CD4-positive, alpha-beta T cell treated with Interleukin-1 beta for 1 hour (primary cell): ENCODE data around the gene HMGN4.
"Not testable (repeated sequence)": the region's sequence is repeated elsewhere in the genome, so short reads cannot be mapped to it uniquely, and the experiment has no call there.

ENCODE experiments used
- DNase-seq, 2 donors: peaks; one replicate each; pipeline ENCODE4 v3.0.0-alpha.2; 2020 to 2022

HMGN4 gene

DNA sequence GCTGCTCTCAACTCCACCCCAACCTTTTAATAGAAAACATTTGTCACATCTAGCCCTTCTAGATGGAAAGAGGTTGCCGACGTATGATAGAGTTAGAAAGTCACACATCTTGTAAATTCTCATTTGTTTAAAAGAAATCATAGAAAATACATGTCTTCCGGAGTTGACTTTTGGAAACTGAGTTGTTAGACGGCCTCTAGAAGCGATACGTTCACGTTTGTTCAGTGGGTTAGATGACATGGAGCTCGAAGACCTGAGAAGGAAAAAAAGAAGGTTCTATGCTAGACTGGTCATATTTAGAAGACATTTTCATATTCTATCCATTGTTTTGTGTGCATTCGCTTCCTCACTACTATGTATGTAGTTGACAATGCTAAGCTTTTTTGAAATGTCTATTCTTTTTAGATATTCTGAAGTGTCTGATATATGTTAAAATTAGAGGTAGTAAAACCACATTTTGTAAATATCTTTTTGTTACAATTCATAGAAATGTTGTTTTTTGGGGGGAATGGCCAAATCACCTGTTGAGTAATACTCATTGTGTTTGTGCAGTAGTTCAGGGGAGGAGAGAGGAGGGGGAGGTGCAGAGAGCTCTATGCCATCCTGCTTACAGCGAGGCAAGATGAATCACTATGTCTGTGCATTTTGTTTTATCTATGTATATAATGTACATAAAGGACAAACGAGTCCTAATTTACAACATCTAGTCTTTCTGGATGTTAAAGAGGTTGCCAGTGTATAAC, 15.5 kb upstream of the HMGN4 start:
- DNase-seq = peak in 1 of 2 donors; percentile 17

GRCh38 chr6:26524314-26524713, 13.9 kb upstream of the HMGN4 start:
- not testable (repeated sequence) for DNase-seq

DNA sequence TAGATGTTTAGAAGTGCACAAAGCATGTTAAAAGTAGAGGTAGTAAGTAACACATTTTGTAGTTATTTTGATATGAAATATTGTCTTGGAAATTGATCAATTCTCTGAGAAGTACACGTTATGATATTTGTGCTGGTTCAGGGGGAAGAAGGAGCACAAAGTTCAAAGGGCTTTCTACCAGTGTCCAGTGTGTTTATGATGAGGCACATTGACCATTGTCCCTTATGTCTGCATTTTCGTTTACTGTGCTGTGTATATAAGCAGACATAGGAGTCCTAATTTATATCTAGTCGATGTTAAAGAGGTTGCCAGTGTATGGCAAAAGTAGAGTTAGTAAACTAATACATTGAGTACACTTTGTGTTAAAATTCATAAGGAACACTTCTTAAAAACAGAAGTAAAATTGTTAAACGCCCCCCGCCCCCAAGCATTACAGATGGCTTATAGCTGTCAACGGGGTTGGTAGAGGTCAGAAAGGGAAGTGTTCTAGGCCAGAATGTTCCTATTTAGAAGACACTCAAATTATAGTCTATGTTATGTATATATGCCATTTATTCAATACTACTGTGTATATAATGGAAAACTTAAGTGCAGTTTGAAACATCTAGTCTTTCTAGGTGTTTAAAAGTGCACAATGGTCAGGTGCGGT, 13.3 kb upstream of the HMGN4 start:
- DNase-seq = no peak

DNA sequence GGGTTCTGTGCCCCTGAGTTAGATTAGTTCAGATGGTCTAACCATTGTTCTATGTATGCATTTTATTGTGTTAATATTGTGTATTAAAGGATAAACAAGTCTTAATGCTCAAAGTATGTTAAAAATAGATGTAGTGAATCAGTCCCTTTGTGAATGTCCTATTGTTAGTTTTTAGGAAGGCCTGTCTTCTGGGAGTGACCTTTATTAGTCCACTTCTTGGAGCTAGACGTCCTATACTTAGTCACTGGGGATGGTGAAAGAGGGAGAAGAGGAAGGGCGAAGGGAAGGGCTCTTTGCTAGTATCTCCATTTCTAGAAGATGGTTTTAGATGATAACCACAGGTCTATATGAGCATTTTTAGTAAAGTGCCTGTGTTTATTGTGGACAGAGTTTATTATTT, 12.3 kb upstream of the HMGN4 start:
- no peak for DNase-seq

DNA sequence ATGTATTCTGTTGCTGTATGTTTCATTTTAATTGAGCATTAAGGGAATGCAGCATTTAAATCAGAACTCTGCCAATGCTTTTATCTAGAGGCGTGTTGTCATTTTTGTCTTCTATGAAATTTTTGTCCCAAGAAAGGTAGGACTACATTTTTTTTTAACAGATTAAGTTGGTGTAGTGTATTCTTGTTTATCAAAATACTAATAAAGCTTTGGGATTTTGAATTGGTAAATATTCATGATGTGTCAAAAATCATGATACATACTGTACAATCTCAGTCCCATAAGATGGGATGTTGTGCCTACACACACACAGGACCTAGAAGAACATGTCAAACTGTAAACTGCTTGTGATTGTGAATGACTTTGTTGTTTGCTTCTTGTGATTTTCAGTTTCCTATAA, 11.2 kb upstream of the HMGN4 start:
- no peak for DNase-seq

GRCh38 chr6:26530203-26530602, 8.0 kb upstream of the HMGN4 start:
- DNase-seq = no peak

DNA sequence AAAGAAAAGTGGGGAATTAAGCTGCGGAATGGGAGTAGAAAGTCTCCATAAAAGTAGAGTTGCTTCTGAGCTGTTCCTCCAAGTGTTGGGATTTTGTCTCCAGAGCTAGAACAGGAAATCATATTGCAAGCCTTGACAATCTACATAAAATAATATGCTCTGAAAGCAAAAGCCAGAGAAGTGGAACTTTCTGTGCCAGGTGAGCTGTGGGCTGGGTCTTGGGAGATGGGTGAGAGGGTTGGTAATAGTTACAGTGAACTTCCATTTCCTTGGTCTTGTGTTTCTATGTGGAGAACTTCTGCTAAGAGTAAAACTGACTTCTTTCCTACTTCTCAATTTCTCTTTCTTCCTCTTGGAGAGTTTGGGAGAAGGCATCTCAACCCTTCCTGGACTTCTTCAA, 6.3 kb upstream of the HMGN4 start:
- no peak for DNase-seq

DNA sequence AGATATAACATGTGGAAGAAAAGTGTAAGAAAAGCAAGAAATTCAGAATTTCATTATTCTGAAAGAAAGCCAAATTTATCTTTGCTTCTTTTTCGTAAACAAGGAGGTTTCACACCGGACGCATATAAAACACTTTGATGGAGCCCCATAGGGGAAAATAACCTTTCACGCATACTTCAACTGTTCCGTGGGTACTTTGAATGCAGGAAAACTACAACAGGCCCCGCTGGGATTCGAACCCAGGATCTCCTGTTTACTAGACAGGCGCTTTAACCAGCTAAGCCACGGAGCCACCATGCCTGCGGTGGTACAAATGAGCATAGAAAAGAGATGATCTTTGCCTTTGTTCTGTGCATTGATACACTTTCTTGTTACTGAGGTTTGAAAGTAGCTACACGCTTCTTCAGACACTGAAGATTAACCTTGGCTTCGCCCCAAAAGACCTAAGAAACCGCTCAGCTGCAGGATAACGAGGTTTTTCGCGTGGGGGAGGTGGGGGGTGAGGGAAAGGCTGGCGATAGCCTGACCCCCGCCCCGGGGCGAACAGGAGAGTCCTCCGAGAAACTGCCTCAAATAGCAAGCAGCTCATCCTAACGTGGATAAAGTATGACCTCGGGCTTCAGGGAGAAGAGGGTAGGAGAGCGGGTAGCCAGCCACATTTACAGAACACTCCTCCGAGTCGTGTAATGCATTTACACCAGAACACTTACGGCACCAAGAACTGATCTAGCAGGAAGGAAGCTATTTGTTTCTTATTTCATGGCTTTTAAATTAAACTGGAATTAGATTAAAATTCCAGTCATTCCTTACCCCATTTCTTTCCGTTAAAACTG, 5.3 kb upstream of the HMGN4 start:
- DNase-seq = peak; percentile 92 to 95

- DNase-seq = no peak
Measured at GRCh38 chr6:26533532-26533931, 4.6 kb upstream of the HMGN4 start.

DNA sequence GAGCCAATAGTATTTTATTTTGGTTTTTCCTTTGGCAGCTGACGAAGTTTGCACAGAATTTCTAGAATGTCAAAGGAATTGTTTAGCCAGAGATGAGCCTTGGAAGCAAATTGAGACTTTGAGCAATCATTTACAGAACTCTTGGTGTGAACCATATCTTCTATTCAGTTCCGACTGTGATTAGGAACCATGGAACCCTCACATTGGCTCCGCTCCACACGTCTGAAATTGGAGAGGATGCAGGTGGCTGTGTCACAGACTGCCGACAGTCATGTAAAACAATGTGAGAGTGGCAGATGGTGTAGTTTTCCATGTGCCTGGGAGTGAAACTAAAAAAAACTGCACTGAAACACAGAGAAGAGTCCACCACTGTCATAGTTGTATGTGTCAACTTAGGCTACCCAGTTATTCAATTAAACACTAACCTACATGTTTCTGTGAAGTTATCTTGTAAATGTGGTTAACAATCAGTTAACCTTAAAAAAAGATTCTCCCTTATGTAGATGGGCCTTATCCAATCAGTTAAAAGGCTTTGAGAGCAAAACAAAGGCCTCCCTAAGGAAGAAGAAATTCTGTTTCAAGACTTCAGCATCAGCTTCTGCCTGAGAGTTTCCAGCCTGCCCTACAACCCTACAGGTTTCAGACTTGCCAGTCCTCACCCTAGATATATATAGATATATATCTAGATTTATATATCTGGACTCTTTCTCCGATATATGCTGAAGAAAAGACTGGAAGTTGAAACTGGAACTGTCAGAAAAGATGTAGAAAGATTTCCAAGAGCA, 3.3 kb upstream of the HMGN4 start:
- DNase-seq = no peak

DNA sequence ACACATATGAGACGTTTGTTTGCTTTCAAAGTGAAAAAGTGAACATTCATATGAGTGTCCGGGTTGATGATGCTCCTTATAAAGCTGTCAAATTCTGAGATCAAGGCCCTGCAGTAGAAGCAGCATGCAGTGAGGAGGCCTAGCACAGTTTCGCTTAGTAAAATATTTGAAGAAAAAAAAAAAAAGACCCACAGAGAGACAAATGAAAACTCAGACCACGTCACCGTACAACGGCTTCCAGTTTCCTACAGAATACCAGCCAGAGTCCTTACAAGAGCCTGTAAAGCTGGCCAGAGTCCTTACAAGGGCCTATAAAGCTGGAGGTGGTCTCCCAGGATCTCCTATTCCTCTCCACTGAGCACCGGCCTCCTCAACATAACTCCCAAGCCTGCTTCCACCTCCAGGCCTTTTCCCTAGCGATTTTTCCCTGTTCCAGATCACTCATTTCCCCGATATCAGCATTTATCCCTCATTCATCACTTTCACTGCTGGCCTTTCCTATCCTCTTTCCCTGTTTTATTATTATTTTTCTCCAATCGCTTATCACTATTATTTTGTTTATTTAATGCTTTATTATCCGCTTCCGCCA, 1.5 kb upstream of the HMGN4 start:
- peak in 1 of 2 donors; percentile 46 for DNase-seq

GRCh38 chr6:26537160-26537845, 863 bp upstream of the HMGN4 start:
- peak; percentile 95 to 97 for DNase-seq

DNA sequence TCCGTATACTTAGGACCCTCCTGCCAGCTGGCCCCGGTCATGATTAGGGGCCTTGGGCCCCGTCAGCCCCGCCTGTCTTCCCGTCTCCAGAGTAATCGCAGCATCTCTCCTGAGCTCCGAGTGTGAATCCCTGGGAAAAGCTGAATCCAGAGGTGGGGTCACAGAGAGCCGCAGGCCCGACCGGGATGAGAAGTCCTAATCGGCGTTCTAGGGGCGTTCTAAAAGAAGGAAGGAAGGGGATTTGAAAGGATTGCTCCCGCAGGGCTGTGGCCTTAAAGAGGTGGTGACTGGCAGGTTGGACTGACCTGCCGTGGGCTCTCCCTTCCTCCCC, 371 bp downstream of the HMGN4 start:
- DNase-seq = no peak

GRCh38 chr6:26539071-26539615, 977 bp downstream of the HMGN4 start:
- DNase-seq = no peak

- no peak for DNase-seq
Measured at GRCh38 chr6:26541579-26541978, 3.4 kb downstream of the HMGN4 start.

- peak in 1 of 2 donors; percentile 35 for DNase-seq
Measured at GRCh38 chr6:26543953-26544352, 5.8 kb downstream of the HMGN4 start.

GRCh38 chr6:26544473-26544872, 6.3 kb downstream of the HMGN4 start:
- no peak for DNase-seq

- peak in 1 of 2 donors; percentile 23 for DNase-seq
Measured at GRCh38 chr6:26545627-26546026, 7.5 kb downstream of the HMGN4 start.

DNA sequence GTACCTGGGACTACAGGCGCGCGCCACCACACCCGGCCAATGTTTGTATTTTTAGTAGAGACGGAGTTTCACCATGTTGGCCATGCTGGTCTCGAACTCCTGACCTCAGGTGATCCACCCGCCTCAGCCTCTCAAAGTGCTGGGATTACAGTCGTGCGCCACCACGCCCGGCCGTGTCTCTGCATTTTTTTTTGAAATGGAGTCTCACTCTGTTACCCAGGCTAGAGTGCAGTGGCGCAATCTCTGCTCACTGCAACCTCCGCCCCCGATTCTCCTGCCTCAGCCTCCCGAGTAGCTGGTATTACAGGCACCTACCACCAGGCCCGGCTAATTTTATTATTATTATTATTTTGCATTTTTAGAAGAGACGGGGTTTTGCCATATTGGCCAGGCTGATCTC, 9.2 kb downstream of the HMGN4 start:
- not testable (repeated sequence) for DNase-seq

DNA sequence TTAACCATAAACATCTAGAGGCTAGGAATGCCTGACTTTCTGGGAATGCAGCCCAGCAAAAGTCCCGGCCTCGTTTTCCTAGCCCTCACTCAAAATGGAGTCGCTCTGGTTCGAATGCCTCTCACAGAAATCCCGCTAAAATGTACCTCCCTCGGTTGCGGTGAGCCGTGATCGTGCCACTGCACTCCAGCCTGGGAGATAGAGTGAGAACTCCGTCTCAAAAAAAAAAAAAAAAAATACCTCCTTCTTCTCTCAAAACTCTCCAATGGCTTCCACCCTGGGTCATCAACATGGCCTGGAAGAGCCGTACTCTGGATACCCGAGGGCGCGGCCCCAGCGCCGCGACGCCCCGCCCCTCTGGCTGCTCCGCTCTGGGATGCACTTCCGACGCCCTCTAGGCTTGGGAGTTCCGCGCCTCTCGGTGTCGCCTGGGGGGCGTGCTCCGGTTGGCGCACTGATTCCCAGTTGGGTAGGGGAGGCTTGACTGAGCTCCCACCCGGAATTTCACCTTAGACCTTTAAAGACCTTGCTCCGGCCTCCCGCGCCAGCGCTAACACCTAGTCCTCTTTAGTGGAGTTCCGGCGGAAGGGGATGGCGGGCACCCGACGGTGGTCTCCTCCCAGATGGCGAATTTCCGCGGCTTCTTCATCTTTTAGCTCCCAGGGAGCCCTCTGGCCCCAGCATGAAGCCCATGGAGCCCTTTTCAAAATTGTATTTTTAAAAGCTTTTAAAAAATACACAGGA, 12.3 kb downstream of the HMGN4 start:
- DNase-seq = peak in 1 of 2 donors; percentile 43

DNA sequence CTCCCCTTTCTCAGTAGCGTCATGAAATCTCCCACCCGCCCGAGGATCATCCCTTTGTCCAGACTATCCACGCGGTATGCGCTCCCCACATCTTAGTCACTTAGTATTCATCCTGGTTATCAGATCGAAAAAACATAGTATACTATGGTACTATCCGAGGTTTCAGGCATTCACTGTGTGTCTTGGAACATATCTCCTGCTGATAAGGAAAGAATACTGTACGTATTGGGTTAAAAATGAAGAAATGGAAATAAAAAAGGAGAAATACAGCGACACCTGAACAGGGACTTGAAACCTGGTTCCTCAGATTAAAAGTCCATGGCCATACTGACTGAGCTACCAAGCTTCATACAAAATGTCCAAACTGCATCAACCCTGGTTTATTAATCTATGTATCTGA, 14.0 kb downstream of the HMGN4 start:
- no peak for DNase-seq
